PC-3 (cell line): ENCODE results near the gene CIAO2A. TPM values are rescaled to one million over a fixed set of nuclear protein-coding genes. Genes with fewer than 3 reads are reported as not detected.

Experiments
- ATAC-seq: fragments of 200-7000 bp; cut with Tn5 transposase; 2 replicates; pipeline ENCODE4 v1.9.1; 2020; ENCODE audit warnings: mild to moderate bottlenecking, moderate library complexity
- BruUV-seq: library from RNA; stranded (reverse); fragments of 400-500 nt; replicated peaks from 2 replicates; lab custom pipeline; 2021; lab: Mats Ljungman, UMichigan
- CTCF ChIA-PET: fragments of 300-600 bp; sonication (Branson Sonifier 250); formaldehyde crosslinking; loops from one replicate; lab custom pipeline; 2022; ENCODE audit warnings: antibody characterized with exemption; lab: Charles Lee
- POLR2A ChIA-PET: fragments of 300-600 bp; sonication (Branson Sonifier 250); formaldehyde crosslinking; loops from one replicate; lab custom pipeline; 2022; ENCODE audit warnings: antibody characterized with exemption; ENCODE audit not compliant: unreplicated experiment; lab: Charles Lee
- DNase-seq: peaks from one replicate; pipeline ENCODE4 v3.0.0-alpha.2; 2015
- H2AFZ ChIP-seq: fragments of 300-600 bp; sonication (generic); 2 replicates; pipeline ENCODE4 v1.6.0; 2016; ENCODE audit warnings: antibody characterized with exemption, low read length
- H3F3A ChIP-seq: fragments of 300-600 bp; sonication (generic); one replicate; pipeline ENCODE4 v1.6.0; 2017; ENCODE audit warnings: antibody characterized with exemption, low read length, control low read depth, mild to moderate bottlenecking; ENCODE audit not compliant: unreplicated experiment
- H3K27ac ChIP-seq: fragments of 300-600 bp; sonication (generic); 2 replicates; pipeline ENCODE4 v1.5.1; 2016; ENCODE audit warnings: mild to moderate bottlenecking, low read length
- H3K27me3 ChIP-seq: fragments of 300-600 bp; sonication (generic); 2 replicates; pipeline ENCODE4 v1.6.1; 2016; ENCODE audit warnings: low read length, mixed read lengths
- H3K36me3 ChIP-seq: fragments of 300-600 bp; sonication (generic); 2 replicates; pipeline ENCODE4 v1.6.1; 2016; ENCODE audit warnings: low read depth, mixed run types, low read length, mixed read lengths
- H3K4me1 ChIP-seq: fragments of 300-600 bp; sonication (generic); 2 replicates; pipeline ENCODE4 v1.5.1; 2016; ENCODE audit warnings: low read length; ENCODE audit not compliant: insufficient read depth
- H3K4me2 ChIP-seq: fragments of 300-600 bp; sonication (generic); 2 replicates; pipeline ENCODE4 v1.6.0; 2016; ENCODE audit warnings: low read length
- H3K4me3 ChIP-seq: fragments of 300-600 bp; sonication (generic); 2 replicates; pipeline ENCODE4 v1.5.1; 2016; ENCODE audit warnings: mild to moderate bottlenecking, low read length, mixed read lengths
- H3K79me2 ChIP-seq: fragments of 300-600 bp; sonication (generic); 2 replicates; pipeline ENCODE4 v1.6.1; 2017; ENCODE audit warnings: low read length, mixed read lengths
- H3K9ac ChIP-seq: fragments of 300-600 bp; sonication (generic); 2 replicates; pipeline ENCODE4 v1.6.0; 2016; ENCODE audit warnings: mild to moderate bottlenecking, low read length
- H3K9me2 ChIP-seq: fragments of 300-600 bp; sonication (generic); replicated peaks from 2 replicates; pipeline ENCODE4 v1.6.1; 2016; ENCODE audit warnings: mixed run types, low read length, mixed read lengths
- H3K9me3 ChIP-seq: fragments of 300-600 bp; sonication (generic); 2 replicates; pipeline ENCODE4 v1.6.1; 2016; ENCODE audit warnings: low read length, mixed read lengths
- H4K20me1 ChIP-seq: fragments of 300-600 bp; sonication (generic); 2 replicates; pipeline ENCODE4 v1.6.1; 2016; ENCODE audit warnings: low read length, mixed read lengths
- CTCF ChIP-seq: fragments of 300-600 bp; sonication (generic); conservative IDR thresholded peaks from 2 replicates; pipeline ENCODE4 v1.5.1; 2017; ENCODE audit warnings: antibody characterized with exemption, low read depth, mild to moderate bottlenecking, low read length
- EZH2 ChIP-seq: fragments of 300-600 bp; sonication (generic); IDR thresholded peaks from one replicate; pipeline ENCODE4 v1.6.1; 2017; ENCODE audit warnings: antibody characterized with exemption, mild to moderate bottlenecking, low read length; ENCODE audit not compliant: unreplicated experiment
- EZH2phosphoT487 ChIP-seq: fragments of 300-600 bp; sonication (generic); IDR thresholded peaks from 2 replicates; pipeline ENCODE4 v1.6.1; 2018; ENCODE audit warnings: mild to moderate bottlenecking, antibody characterized with exemption, low read length, borderline replicate concordance
- intact Hi-C: fragments of 100-400 bp; cut with micrococcal nuclease; formaldehyde crosslinking; loops from 2 replicates; pipeline ENCODE4 v1.9.0; 2023
- total RNA-seq: library from RNA; depleted of rRNA; stranded (reverse); fragments of >200 nt; gene quantifications from 2 replicates; pipeline ENCODE4 v1.2.3, GENCODE V29; 2014

CIAO2A gene
- total RNA-seq, 1 experiment from 2014 or later = 92.4 TPM

GRCh38 chr15:64133623-64134344 is 40.1 kb upstream of the CIAO2A start:
- TF ChIP-seq EZH2 = no peak
- no peak for TF ChIP-seq EZH2phosphoT487
- TF ChIP-seq CTCF = no peak
- intact Hi-C loops = no loop called here
- Histone ChIP-seq H3K27ac (no peak overlapping the region), H2AFZ (no peak overlapping the region), H3K4me3 (no peak overlapping the region), H3K36me3 (peaks cover 20% of the 10 kb centered on the region), H3K4me2 (no peak overlapping the region), H4K20me1 (no peaks in the 10 kb centered on the region), H3K4me1 (no peaks in the 10 kb centered on the region), H3K9ac (no peak overlapping the region), H3K9me2 (no peaks in the 10 kb centered on the region), H3K27me3 (no peaks in the 10 kb centered on the region), H3F3A (no peaks in the 10 kb centered on the region), H3K79me2 (no peaks in the 10 kb centered on the region), H3K9me3 (no peaks in the 10 kb centered on the region)
- CTCF ChIA-PET = no interaction called here
- no TSS peak for BruUV-seq
- POLR2A ChIA-PET = no interaction called here
- ATAC-seq (no peak), DNase-seq (no peak)

DNA sequence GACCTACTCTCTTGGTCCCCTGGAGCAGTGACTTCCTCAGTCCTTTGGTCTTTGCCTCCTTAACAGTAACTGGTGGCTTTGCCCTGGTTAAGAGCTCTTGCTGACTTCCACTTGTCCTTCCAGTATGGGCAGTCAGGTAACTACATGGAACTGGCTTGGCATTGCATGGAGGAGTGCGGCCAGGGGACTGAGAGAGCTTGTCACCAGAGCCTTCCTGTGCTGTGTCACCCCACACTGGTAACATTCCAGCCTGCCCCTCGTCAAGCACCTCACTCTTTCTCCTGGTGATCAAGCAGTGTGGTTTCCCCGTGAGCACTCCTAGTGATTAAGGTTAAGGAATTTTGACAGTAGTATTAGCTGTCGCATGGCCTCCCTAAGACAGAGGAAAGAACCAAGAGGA is 38.6 kb upstream of the CIAO2A start:
- H2AFZ ChIP-seq = no peak overlapping the region
- ATAC-seq = no peak
- CTCF ChIA-PET = no interaction called here

More for the DNA sequence above, 38.6 kb upstream of the CIAO2A start:
- Histone ChIP-seq H3F3A (no peaks in the 10 kb centered on the region), H3K9ac (no peak overlapping the region), H3K4me3 (no peak overlapping the region), H3K36me3 (peaks cover 34% of the 10 kb centered on the region), H3K9me3 (no peaks in the 10 kb centered on the region), H3K79me2 (no peaks in the 10 kb centered on the region), H3K9me2 (no peaks in the 10 kb centered on the region), H3K27me3 (no peaks in the 10 kb centered on the region), H3K4me1 (no peaks in the 10 kb centered on the region), H3K27ac (no peak overlapping the region), H3K4me2 (no peak overlapping the region), H4K20me1 (no peaks in the 10 kb centered on the region)
- no peak for TF ChIP-seq CTCF
- no peak for TF ChIP-seq EZH2phosphoT487
- no peak for TF ChIP-seq EZH2
- DNase-seq = no peak
- BruUV-seq = no TSS peak
- POLR2A ChIA-PET = no interaction called here
- intact Hi-C loops = no loop called here
